Rectal smooth muscle tissue (tissue), 1 donor: ENCODE results near the gene ASB6.
"Not testable (repeated sequence)": the region's sequence is repeated elsewhere in the genome, so short reads cannot be mapped to it uniquely, and the experiment has no call there.

Experiments
- H3K27ac ChIP-seq: one replicate; pipeline ENCODE4 v1.7.0; 2013; ENCODE audit warnings: low read depth, low read length, inconsistent platforms
- H3K27me3 ChIP-seq: one replicate; pipeline ENCODE4 v1.7.0; 2013; ENCODE audit warnings: low read length; ENCODE audit not compliant: control insufficient read depth, insufficient read depth
- H3K36me3 ChIP-seq: one replicate; pipeline ENCODE4 v1.7.0; 2013; ENCODE audit warnings: low read length; ENCODE audit not compliant: control insufficient read depth, insufficient read depth
- H3K4me1 ChIP-seq: one replicate; pipeline ENCODE4 v1.7.0; 2013; ENCODE audit warnings: low read length; ENCODE audit not compliant: control insufficient read depth, insufficient read depth
- H3K4me3 ChIP-seq: one replicate; pipeline ENCODE4 v1.7.0; 2013; ENCODE audit warnings: low read length
- H3K9ac ChIP-seq: one replicate; pipeline ENCODE4 v1.7.0; 2013; ENCODE audit warnings: low read length

Gene ASB6

DNA sequence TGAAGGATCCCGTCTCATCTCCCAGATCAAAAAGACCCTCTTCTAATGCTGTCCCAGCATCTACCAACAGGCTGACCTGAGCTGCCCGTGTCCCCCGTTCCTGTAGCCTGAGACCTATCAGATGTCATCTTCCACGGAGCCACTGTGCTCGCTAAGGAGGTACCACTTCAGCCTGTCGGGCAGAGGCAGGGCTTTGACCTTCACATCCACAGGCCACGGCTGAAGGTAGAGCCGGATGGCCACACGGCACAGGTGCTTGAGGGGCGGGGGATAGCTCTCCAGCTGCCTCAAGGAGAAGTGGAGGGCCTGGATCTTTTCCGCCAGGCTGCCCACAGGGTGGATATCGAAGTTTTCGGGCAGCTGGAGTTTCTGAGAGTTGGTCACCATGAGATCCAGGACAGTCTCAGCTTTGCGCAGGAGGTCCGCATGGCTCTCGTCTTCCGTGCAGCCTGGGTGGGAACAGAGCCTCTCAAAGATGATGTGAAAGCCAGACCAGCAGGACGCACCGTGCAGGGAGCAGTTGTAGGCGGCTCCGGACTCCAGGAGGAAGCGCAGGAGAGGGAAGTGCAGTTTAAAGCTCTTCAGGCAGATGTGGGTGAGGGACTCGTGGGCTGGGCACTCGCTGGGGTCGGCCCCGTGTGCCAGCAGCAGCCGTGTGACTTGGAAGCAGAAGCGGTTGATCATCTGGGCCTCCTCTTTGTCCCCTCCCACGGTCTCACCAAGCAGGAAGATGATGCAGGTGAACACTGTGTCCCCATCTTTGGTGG is 4.1 kb downstream of the ASB6 start:
- no peak overlapping the region for H3K4me3 ChIP-seq
- H3K4me1 ChIP-seq: peaks cover 14% of the 10 kb centered on the region
- H3K36me3 ChIP-seq: peaks cover 34% of the 10 kb centered on the region
- no peaks in the 10 kb centered on the region for H3K27me3 ChIP-seq
- no peak overlapping the region for H3K9ac ChIP-seq
- no peak overlapping the region for H3K27ac ChIP-seq

- Histone ChIP-seq H3K27me3 (no peaks in the 10 kb centered on the region), H3K4me3 (no peak overlapping the region), H3K27ac (no peak overlapping the region), H3K36me3 (peaks cover 39% of the 10 kb centered on the region), H3K4me1 (peaks cover 12% of the 10 kb centered on the region), H3K9ac (no peak overlapping the region)
These were observed 4.8 kb downstream of the ASB6 start for GRCh38 chr9:129637102-129637501.

DNA sequence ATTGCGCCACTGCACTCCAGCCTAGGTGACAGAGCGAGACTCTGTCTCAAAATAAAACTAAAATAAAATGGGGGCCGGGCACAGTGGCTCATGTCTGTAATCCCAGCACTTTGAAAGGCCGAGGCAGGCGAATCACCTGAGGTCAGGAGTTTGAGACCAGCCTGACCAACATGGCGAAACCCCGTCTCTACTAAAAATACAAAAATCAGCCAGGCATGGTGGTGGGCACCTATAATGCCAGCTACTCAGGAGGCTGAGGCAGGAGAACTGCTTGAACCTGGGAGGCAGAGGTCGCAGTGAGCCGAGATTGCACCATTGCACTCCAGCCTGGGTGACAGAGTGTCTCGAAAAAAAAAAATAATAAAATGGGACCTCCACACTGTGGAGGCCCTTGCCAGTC is 5.6 kb downstream of the ASB6 start:
- Histone ChIP-seq H3K36me3 (peaks cover 39% of the 10 kb centered on the region), H3K4me1 (peaks cover 11% of the 10 kb centered on the region)
- H3K9ac ChIP-seq, H3K4me3 ChIP-seq, H3K27ac ChIP-seq, H3K27me3 ChIP-seq: not testable (repeated sequence)

DNA sequence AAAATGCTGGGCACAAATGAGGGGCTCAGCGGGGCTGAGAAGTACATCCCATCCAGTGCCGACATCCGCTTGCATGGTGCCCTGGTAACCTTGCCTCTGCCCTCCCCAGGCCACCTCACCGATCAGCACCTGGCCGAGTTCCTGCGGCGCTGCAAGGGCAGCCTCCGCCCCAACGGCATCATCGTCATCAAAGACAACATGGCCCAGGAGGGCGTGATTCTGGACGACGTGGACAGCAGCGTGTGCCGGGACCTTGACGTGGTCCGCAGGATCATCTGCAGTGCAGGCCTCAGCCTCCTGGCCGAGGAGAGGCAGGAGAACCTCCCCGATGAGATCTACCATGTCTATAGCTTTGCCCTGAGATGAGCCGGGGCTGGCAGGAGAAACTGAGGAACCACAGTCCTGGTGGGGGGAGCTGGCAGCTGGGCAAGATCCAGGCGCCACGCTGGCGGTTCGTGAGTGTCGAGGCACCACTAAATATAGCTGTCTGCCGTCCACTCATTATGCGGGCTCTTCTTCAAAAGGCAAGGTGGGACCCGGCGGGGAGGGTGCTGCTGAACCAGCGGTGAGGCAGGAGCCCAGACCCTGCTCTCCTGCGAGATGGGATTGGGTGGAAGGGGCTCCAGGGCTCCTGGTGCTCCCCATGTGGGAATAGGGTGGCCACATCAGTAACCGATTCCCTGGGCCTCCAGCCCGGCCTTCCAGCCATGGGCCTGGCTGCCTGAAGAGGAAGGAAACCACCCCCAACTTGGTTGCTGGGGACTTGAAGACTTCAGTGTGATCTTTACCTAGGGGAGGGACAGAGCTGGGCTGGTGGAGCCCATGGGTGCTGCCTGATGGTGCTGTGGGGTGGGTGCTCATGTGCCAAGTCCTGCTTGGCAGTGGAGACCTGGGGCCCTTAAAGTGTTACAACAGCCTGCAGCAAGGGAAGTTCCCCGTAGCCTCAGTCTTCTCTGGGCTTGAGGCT is 6.6 kb downstream of the ASB6 start:
- Histone ChIP-seq H3K4me3 (no peak overlapping the region), H3K36me3 (peaks cover 39% of the 10 kb centered on the region), H3K9ac (no peak overlapping the region), H3K27ac (no peak overlapping the region), H3K27me3 (no peaks in the 10 kb centered on the region), H3K4me1 (peaks cover 1% of the 10 kb centered on the region)

DNA sequence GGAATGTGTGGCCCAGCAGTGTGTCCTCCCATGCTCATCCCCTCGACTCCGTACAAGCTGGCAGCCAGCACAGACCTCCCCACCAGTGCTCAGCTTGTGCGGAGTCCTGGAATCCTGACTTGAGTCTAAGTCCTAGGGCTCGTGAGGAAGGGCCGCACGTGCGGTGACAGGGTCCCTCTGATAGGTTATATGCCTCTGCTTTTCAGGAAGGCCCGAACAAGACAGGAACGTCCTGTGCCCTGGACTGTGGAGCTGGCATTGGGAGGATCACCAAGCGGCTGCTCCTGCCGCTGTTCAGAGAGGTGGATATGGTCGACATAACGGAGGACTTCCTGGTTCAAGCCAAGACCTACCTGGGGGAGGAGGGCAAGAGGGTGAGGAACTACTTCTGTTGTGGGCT is 8.1 kb downstream of the ASB6 start:
- Histone ChIP-seq H3K27me3 (no peaks in the 10 kb centered on the region), H3K4me3 (no peak overlapping the region), H3K4me1 (no peaks in the 10 kb centered on the region), H3K27ac (no peak overlapping the region), H3K9ac (no peak overlapping the region), H3K36me3 (peaks cover 39% of the 10 kb centered on the region)

- Histone ChIP-seq H3K27ac (no peak overlapping the region), H3K4me1 (no peaks in the 10 kb centered on the region), H3K36me3 (peaks cover 34% of the 10 kb centered on the region)
These were observed 8.7 kb downstream of the ASB6 start for GRCh38 chr9:129633207-129633606.

GRCh38 chr9:129632460-129632859 is 9.5 kb downstream of the ASB6 start:
- no peak overlapping the region for H3K9ac ChIP-seq
- H3K36me3 ChIP-seq: peaks cover 28% of the 10 kb centered on the region
- H3K4me1 ChIP-seq: no peaks in the 10 kb centered on the region
- H3K4me3 ChIP-seq: no peak overlapping the region
- no peak overlapping the region for H3K27ac ChIP-seq
- H3K27me3 ChIP-seq: no peaks in the 10 kb centered on the region

More at GRCh38 chr9:129633207-129633606, 8.7 kb downstream of the ASB6 start:
- Histone ChIP-seq H3K4me3 (no peak overlapping the region), H3K9ac (no peak overlapping the region), H3K27me3 (no peaks in the 10 kb centered on the region)

GRCh38 chr9:129631674-129632129 is 10.2 kb downstream of the ASB6 start:
- Histone ChIP-seq H3K27ac (no peak overlapping the region), H3K4me1 (no peaks in the 10 kb centered on the region), H3K4me3 (no peak overlapping the region), H3K9ac (no peak overlapping the region), H3K36me3 (peaks cover 28% of the 10 kb centered on the region), H3K27me3 (no peaks in the 10 kb centered on the region)

- peaks cover 28% of the 10 kb centered on the region for H3K36me3 ChIP-seq
- H3K4me3 ChIP-seq: no peak overlapping the region
- H3K4me1 ChIP-seq: no peaks in the 10 kb centered on the region
- H3K27me3 ChIP-seq: no peaks in the 10 kb centered on the region
- no peak overlapping the region for H3K9ac ChIP-seq
- H3K27ac ChIP-seq: no peak overlapping the region
These were observed 10.8 kb downstream of the ASB6 start for GRCh38 chr9:129630967-129631673.

GRCh38 chr9:129629251-129629820 is 12.6 kb downstream of the ASB6 start:
- Histone ChIP-seq H3K36me3 (peaks cover 16% of the 10 kb centered on the region), H3K9ac (no peak overlapping the region), H3K27me3 (no peaks in the 10 kb centered on the region), H3K4me3 (no peak overlapping the region), H3K27ac (no peak overlapping the region), H3K4me1 (no peaks in the 10 kb centered on the region)

- no peaks in the 10 kb centered on the region for H3K27me3 ChIP-seq
- no peaks in the 10 kb centered on the region for H3K4me1 ChIP-seq
- H3K27ac ChIP-seq: no peak overlapping the region
- H3K36me3 ChIP-seq: peaks cover 12% of the 10 kb centered on the region
- no peak overlapping the region for H3K4me3 ChIP-seq
- no peak overlapping the region for H3K9ac ChIP-seq
These were observed 13.2 kb downstream of the ASB6 start for GRCh38 chr9:129628709-129629108.
